IPS-15b (cell line): ENCODE measurements around the gene TANGO2.

ENCODE experiments used
- H3K27me3 ChIP-seq: one replicate; pipeline ENCODE4 v1.6.1; 2013; ENCODE audit warnings: low read length; ENCODE audit not compliant: control insufficient read depth, insufficient read depth
- H3K36me3 ChIP-seq: one replicate; pipeline ENCODE4 v1.6.1; 2013; ENCODE audit warnings: low read length; ENCODE audit not compliant: control insufficient read depth, insufficient read depth
- H3K4me1 ChIP-seq: one replicate; pipeline ENCODE4 v1.6.1; 2013; ENCODE audit warnings: mild to moderate bottlenecking, low read length; ENCODE audit not compliant: control insufficient read depth, insufficient read depth
- H3K4me3 ChIP-seq: one replicate; pipeline ENCODE4 v1.5.1; 2013; ENCODE audit warnings: low read depth, low read length
- H3K9ac ChIP-seq: one replicate; pipeline ENCODE4 v1.6.1; 2013; ENCODE audit warnings: low read depth, mild to moderate bottlenecking, low read length
- H3K9me3 ChIP-seq: one replicate; pipeline ENCODE4 v1.6.1; 2013; ENCODE audit warnings: mild to moderate bottlenecking, low read length; ENCODE audit not compliant: control insufficient read depth, insufficient read depth

Gene TANGO2

GRCh38 chr22:20011123-20011992, 9.6 kb upstream of the TANGO2 start:
- Histone ChIP-seq H3K9ac (no peak overlapping the region), H3K4me1 (peaks cover 5% of the 10 kb centered on the region), H3K36me3 (peaks cover 3% of the 10 kb centered on the region), H3K9me3 (no peaks in the 10 kb centered on the region), H3K27me3 (peaks cover 12% of the 10 kb centered on the region), H3K4me3 (no peak overlapping the region)

GRCh38 chr22:20011993-20012740, 8.7 kb upstream of the TANGO2 start:
- Histone ChIP-seq H3K9me3 (no peaks in the 10 kb centered on the region), H3K9ac (no peak overlapping the region), H3K4me3 (no peak overlapping the region), H3K36me3 (peaks cover 3% of the 10 kb centered on the region), H3K4me1 (peaks cover 5% of the 10 kb centered on the region), H3K27me3 (peaks cover 14% of the 10 kb centered on the region)

GRCh38 chr22:20012741-20013331, 8.1 kb upstream of the TANGO2 start:
- H3K4me3 ChIP-seq, result no peak overlapping the region
- H3K4me1 ChIP-seq, result peaks cover 5% of the 10 kb centered on the region
- peaks cover 3% of the 10 kb centered on the region for H3K36me3 ChIP-seq
- H3K9me3 ChIP-seq, result no peaks in the 10 kb centered on the region
- H3K9ac ChIP-seq, result no peak overlapping the region
- H3K27me3 ChIP-seq, result peaks cover 21% of the 10 kb centered on the region

- Histone ChIP-seq H3K27me3 (peaks cover 27% of the 10 kb centered on the region), H3K9ac (no peak overlapping the region), H3K4me1 (peaks cover 5% of the 10 kb centered on the region), H3K4me3 (no peak overlapping the region), H3K9me3 (no peaks in the 10 kb centered on the region), H3K36me3 (peaks cover 3% of the 10 kb centered on the region)
Measured at GRCh38 chr22:20013382-20013871, 7.5 kb upstream of the TANGO2 start.

GRCh38 chr22:20014526-20015186, 6.3 kb upstream of the TANGO2 start:
- Histone ChIP-seq H3K4me1 (peaks cover 5% of the 10 kb centered on the region), H3K9me3 (no peaks in the 10 kb centered on the region), H3K4me3 (no peak overlapping the region), H3K9ac (no peak overlapping the region), H3K27me3 (peaks cover 39% of the 10 kb centered on the region), H3K36me3 (peaks cover 3% of the 10 kb centered on the region)

- Histone ChIP-seq H3K4me1 (peaks cover 5% of the 10 kb centered on the region), H3K9ac (no peak overlapping the region), H3K9me3 (no peaks in the 10 kb centered on the region), H3K27me3 (peaks cover 44% of the 10 kb centered on the region), H3K36me3 (peaks cover 3% of the 10 kb centered on the region), H3K4me3 (peak overlapping the region; percentile 58)
Measured at GRCh38 chr22:20015187-20015625, 5.7 kb upstream of the TANGO2 start.

- Histone ChIP-seq H3K4me3 (peak overlapping the region; percentile 58), H3K4me1 (peaks cover 5% of the 10 kb centered on the region), H3K9ac (no peak overlapping the region), H3K27me3 (peaks cover 48% of the 10 kb centered on the region), H3K9me3 (no peaks in the 10 kb centered on the region), H3K36me3 (peaks cover 3% of the 10 kb centered on the region)
Measured at GRCh38 chr22:20015971-20016733, 4.8 kb upstream of the TANGO2 start.

- peak within 1 kb of the TSS; percentile 84 for H3K4me3 ChIP-seq
- no peaks in the 10 kb centered on the region for H3K9me3 ChIP-seq
- H3K27me3 ChIP-seq, result peaks cover 48% of the 10 kb centered on the region
- peaks cover 3% of the 10 kb centered on the region for H3K36me3 ChIP-seq
- H3K9ac ChIP-seq, result no peak within 1 kb of the TSS
- peaks cover 5% of the 10 kb centered on the region for H3K4me1 ChIP-seq
Measured at GRCh38 chr22:20016734-20017621, 3.9 kb upstream of the TANGO2 start, which contains the start of gene ARVCF. ARVCF (minus strand) TSS chr22:20016823; CDS start chr22:19990794, 26,029 bp downstream.

- no peak overlapping the region for H3K9ac ChIP-seq
- H3K9me3 ChIP-seq, result no peaks in the 10 kb centered on the region
- H3K36me3 ChIP-seq, result peaks cover 3% of the 10 kb centered on the region
- H3K4me1 ChIP-seq, result peaks cover 5% of the 10 kb centered on the region
- H3K27me3 ChIP-seq, result peaks cover 48% of the 10 kb centered on the region
- H3K4me3 ChIP-seq, result peak overlapping the region; percentile 84
Measured at GRCh38 chr22:20017622-20017958, 3.3 kb upstream of the TANGO2 start.

GRCh38 chr22:20018001-20018400, 2.9 kb upstream of the TANGO2 start:
- Histone ChIP-seq H3K4me1 (peaks cover 3% of the 10 kb centered on the region), H3K9ac (no peak overlapping the region), H3K27me3 (peaks cover 48% of the 10 kb centered on the region), H3K36me3 (peaks cover 2% of the 10 kb centered on the region), H3K4me3 (no peak overlapping the region), H3K9me3 (no peaks in the 10 kb centered on the region)
